CD4-positive, alpha-beta T cell treated with Interleukin-21 for 1 hour (primary cell): ENCODE measurements around the gene SLC36A4.
"Not testable (repeated sequence)": the region's sequence is repeated elsewhere in the genome, so short reads cannot be mapped to it uniquely, and the experiment has no call there.

Source experiments
- DNase-seq: peaks from one replicate; pipeline ENCODE4 v3.0.0-alpha.2; 2020

SLC36A4 gene

GRCh38 chr11:93193731-93194130 is 4.1 kb downstream of the SLC36A4 start:
- no peak for DNase-seq

DNA sequence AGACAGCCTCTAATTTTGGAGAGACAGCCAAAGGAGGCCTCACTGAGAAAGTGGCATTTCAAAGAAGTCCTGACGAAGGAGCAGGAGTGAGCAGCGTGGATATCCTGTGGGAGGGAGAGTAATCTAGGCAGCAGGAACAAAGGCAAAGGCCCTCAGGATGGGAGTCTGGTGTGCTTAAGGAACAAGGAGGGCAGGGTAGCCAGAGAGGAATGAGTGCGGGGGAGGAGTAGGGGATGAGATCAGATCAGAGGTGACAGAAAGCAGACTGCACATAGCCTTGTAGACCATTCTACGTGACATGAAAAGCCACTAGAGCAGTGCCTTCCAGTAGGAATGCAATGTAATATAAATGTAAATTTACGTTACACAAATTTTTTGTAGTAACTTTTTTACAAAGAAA is 5.6 kb downstream of the SLC36A4 start:
- no peak for DNase-seq

DNA sequence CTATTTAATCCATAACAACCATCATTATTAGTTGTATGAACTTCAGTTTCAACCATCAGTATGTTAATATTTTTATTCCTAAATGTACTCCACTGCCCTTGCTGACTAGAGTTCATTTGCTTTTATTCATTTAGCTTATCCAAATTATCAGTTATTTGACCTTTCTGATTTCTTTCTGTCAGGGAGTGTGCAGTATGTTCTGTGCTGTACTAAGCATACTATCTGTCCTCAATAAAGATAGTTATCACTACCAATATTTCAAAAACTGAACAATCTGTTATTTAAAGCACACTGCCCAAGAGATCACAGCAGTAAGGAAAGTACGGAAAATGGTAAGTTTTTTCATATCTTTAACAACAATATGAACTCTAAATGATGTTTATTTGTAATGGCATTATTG is 8.3 kb downstream of the SLC36A4 start:
- DNase-seq: no peak

GRCh38 chr11:93188726-93189125 is 9.1 kb downstream of the SLC36A4 start:
- no peak for DNase-seq

- DNase-seq: no peak
These were observed 10.5 kb downstream of the SLC36A4 start for GRCh38 chr11:93187290-93187689.

DNA sequence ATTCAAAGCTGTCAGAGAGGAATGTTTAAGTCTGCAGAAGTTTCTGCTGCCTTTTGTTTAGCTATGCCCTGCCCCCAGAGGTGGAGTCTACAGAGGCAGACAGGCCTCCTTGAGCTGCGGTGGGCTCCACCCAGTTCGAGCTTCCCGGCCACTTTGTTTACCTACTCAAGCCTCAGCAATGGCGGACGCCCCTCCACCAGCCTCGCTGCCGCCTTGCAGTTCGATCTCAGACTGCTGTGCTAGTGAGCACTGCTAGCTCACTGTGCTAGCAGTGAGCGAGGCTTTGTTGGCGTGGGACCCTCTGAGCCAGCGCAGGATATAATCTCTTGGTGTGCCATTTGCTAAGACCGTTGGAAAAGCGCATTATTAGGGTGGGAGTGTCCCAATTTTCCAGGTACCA is 19.9 kb downstream of the SLC36A4 start:
- not testable (repeated sequence) for DNase-seq

DNA sequence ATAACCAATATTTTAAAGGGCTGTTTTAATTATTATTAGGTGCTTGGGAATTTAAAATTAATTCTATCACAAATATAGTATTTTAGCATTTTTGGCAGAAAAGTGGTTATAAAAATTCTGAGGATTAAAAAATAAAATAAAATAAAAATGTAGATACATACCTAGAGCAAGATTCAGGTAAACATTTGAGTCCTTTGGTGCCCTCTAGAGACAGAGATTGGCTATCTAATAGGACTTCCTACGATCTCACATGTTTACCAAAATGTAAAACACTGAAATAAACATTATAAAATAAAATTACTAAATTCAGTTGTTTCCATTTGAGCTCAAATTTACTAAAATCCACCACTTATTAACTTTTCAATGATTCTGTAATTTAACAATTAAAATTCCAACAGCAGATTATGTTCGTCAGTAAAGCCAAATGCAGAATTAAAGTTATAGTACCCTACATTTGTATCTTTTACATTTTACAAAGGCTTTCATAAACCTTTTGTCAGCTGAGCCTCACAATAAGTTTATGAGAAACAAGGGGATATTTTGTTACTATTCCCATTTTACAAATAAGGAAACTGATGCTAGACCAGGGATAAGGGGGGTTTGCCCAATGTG is 27.7 kb downstream of the SLC36A4 start:
- DNase-seq: no peak

DNA sequence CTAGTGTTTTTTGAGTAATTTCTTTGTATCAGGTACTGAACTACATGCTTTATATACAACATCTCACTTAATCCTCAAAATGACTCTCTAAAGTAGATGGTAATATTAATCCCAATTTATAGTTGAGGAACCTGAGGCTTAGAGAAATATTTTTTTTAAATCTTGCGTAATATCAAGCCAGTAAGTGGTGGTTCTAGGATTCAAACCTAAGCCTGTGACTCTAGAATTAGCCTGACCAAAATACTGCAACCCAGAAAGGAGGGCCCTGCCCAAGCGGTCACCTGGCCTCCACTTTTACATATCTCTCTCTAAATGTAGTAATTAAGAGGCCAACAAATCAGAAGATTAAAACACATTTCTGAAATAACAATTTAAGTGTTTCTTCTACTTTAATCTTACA is 28.6 kb downstream of the SLC36A4 start:
- no peak for DNase-seq

- DNase-seq: no peak
These were observed 30.9 kb downstream of the SLC36A4 start for GRCh38 chr11:93166862-93167261.

GRCh38 chr11:93166194-93166593 is 31.6 kb downstream of the SLC36A4 start:
- DNase-seq: no peak

DNA sequence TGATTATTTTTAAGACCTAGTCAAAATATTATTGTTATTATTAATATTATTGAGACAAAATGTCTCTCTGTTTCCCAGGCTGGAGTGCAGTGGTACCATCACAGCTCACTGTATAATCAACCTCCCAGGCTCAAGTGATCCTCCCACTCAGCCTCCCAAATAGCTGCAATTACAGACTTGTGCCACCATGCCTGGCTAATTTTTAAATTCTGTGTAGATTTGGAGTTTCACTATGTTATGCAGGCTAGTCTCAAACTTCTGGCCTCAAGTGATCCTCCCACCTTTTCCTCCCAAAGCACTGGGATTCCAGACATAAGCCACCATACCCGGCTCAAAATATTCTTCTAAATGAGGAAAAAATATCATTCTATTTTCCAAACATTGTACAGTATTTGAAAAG is 37.0 kb downstream of the SLC36A4 start:
- DNase-seq: no peak

DNA sequence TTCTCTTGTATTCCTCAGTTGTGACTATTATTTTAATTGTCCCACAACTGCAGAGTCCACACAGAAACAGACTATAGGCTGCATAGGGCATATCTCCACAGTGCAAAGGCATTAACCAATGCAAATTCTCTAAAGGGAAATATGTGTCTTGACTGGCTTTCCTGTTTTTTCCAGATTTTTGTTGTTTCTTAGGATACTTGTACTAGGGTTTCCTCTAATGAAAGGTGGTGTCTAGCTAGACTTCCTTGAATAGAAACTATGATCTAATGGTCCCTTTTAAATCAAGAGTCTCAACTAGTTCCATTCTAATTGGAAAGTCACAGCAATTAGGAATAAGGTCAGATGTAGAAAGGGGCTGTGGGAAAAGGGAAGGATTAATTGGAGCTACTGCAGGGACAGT is 37.6 kb downstream of the SLC36A4 start:
- DNase-seq: no peak

GRCh38 chr11:93159721-93160120 is 38.1 kb downstream of the SLC36A4 start:
- no peak for DNase-seq

GRCh38 chr11:93155738-93156137 is 42.1 kb downstream of the SLC36A4 start:
- no peak for DNase-seq

- DNase-seq: no peak
These were observed 52.3 kb downstream of the SLC36A4 start for GRCh38 chr11:93145390-93145915.

DNA sequence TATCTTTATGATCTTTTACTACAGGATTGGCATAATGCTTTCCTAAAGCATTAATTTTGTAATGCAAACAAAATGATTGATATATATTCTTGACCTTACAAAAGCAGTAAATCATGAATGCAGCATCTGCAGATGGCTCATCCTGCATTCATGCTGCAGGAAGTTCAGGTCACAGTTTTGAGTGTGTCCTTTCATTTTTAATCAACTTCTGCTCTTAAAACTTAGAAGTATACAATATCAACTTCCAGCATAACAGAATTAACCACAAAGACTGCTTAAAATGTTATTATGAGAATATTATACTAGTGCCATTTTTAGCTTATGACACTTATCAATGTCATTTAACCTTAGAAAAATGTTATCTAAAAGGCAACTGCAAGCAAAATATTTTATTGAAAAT is 54.0 kb downstream of the SLC36A4 start:
- DNase-seq: no peak

GRCh38 chr11:93143186-93143585 is 54.6 kb downstream of the SLC36A4 start:
- DNase-seq: no peak

- no peak for DNase-seq
These were observed 64.2 kb downstream of the SLC36A4 start for GRCh38 chr11:93133488-93134109.

- DNase-seq: no peak
These were observed 65.0 kb downstream of the SLC36A4 start for GRCh38 chr11:93132836-93133235.

DNA sequence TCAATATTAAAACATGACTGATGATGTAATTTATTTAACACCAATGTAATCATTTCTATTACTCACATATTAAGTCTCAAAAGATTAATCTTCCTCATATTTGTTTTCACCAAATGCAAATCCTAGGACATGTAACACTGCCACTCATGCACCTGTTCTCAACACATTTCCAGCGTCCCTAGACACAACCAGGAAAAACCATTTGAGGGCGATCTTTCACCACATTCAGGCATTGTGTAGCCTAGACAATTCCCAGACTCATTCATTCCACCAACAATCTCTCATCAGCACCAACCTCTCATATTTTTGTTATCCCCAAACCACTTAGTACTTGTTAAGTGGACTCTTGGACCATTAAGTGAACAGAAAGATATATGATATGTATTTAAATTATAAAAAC is 66.1 kb downstream of the SLC36A4 start:
- no peak for DNase-seq

DNA sequence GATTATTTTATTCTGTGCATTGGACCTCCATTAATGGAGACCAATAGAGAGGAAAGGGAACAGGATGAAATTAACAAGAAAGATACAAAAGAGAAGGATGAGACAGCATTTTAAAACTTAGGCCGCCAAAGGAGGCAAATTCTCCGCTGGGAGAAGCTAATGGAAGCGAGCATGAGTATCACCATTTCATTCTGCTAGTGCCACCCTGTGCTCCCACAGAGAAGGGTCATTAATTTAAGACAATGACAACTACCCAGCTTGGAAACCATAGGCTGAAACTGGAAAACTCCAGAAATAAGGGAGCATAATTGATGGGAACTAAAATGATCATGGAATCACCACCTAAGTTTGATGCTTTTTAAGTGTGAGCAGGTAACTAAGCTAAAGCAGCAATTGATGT is 69.2 kb downstream of the SLC36A4 start:
- no peak for DNase-seq

DNA sequence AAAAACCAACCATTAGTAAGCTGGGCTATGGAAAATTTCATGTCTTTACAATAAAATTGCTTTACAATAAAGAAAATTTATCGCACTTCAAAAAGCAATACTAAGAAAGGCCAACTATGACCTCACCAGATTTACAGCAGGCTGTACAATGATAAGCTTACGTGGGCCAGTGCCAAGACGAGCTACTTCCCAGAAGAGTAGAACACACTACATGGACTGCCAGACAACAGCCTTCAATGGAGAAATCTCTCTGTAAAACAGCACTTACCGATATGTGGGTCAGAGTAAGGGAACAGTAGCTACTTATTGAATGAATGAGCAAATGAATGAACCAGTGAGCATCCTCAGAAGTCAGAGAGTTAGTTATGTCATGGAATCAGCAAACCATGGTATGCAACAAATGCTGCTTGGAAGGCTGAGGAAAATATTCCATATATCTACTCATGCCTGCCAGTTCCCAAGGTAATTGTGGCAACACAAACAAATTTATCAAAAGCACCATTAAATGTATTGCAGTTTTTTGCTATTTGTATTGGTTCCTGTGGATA is 74.4 kb downstream of the SLC36A4 start:
- DNase-seq: no peak

DNA sequence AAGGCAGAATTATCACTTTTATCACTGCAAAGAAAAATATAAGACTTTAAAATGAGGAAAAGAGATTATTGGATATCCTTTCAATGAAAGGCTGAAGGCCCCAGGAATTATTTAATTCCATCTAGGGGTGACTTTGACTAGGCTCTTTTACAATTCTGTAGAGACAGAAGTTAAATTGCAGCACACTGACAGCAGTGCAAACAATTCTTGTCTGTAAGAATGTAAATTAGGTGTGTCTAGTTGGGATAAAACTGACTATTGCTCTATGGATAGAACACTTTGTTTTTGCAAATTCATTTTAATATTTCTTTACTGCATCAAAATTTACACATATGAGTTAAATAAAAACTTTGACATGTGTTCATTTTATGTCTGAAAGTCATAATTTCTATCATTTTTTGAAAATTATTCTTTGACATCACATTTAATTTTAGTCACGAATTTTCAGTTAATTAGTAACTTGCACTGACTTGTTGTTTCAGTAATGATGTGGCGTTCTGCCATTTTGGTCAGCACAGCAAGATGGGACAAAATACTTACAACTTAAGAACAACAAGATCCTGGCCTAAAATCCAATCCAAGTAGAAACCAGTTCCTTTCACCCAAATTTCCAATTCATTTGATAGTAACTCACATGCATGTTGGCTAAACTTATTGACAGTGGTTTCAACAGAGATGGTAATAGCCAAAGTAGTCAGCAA is 75.1 kb downstream of the SLC36A4 start:
- no peak for DNase-seq

- no peak for DNase-seq
These were observed 79.5 kb downstream of the SLC36A4 start for GRCh38 chr11:93118276-93118675.
